Ishikawa (cell line): Measurements from ENCODE around the gene LTC4S.
A peak's percentile ranks its signal among the peaks of the same experiment; 100 is the strongest.

Source experiments
- CEBPB ChIP-seq: IDR thresholded peaks from 2 replicates; pipeline ENCODE4 v1.6.1; 2012
- CREB1 ChIP-seq: IDR thresholded peaks from 2 replicates; pipeline ENCODE4 v1.6.1; 2012; ENCODE audit warnings: low read depth
- EGR1 ChIP-seq: IDR thresholded peaks from 2 replicates; pipeline ENCODE4 v1.6.1; 2012
- EP300 ChIP-seq: IDR thresholded peaks from 2 replicates; pipeline ENCODE4 v1.6.1; 2012; ENCODE audit warnings: borderline replicate concordance
- FOXM1 ChIP-seq: IDR thresholded peaks from 2 replicates; pipeline ENCODE4 v1.6.1; 2012; ENCODE audit warnings: low read depth, borderline replicate concordance
- MAX ChIP-seq: IDR thresholded peaks from 2 replicates; pipeline ENCODE4 v1.6.1; 2012
- NFIC ChIP-seq: IDR thresholded peaks from 2 replicates; pipeline ENCODE4 v1.6.1; 2012
- RAD21 ChIP-seq: IDR thresholded peaks from 2 replicates; pipeline ENCODE4 v1.6.1; 2012; ENCODE audit warnings: low read depth
- TAF1 ChIP-seq: IDR thresholded peaks from 2 replicates; pipeline ENCODE4 v1.6.1; 2012; ENCODE audit warnings: low read depth, mild to moderate bottlenecking
- TCF12 ChIP-seq: IDR thresholded peaks from 2 replicates; pipeline ENCODE4 v1.6.1; 2012; ENCODE audit warnings: low read depth
- TEAD4 ChIP-seq: IDR thresholded peaks from 2 replicates; pipeline ENCODE4 v1.6.1; 2012
- USF1 ChIP-seq: IDR thresholded peaks from 2 replicates; pipeline ENCODE4 v1.6.1; 2012
- YY1 ChIP-seq: IDR thresholded peaks from 2 replicates; pipeline ENCODE4 v1.6.1; 2012; ENCODE audit warnings: low read depth
- ZBTB7A ChIP-seq: IDR thresholded peaks from 2 replicates; pipeline ENCODE4 v1.6.1; 2012; ENCODE audit warnings: low read depth
- TF ChIP-seq, protein P1 (sequence below): IDR thresholded peaks from 2 replicates; pipeline ENCODE4 v1.6.1; 2012; ENCODE audit warnings: low read depth, mild to moderate bottlenecking

Gene LTC4S

GRCh38 chr5:179839328-179840256 lies 45.8 kb downstream of the LTC4S start:
- TF ChIP-seq FOXM1 = no peak
- TF ChIP-seq CEBPB = peak; percentile 24; the same call in 1 of the 2 replicates

- TF ChIP-seq CEBPB = no peak
- TF ChIP-seq TAF1 = no peak
- TF ChIP-seq EGR1 = no peak
- TF ChIP-seq YY1 = no peak
- TF ChIP-seq CREB1 = no peak
These were observed 46.5 kb downstream of the LTC4S start for GRCh38 chr5:179840321-179840720.

DNA sequence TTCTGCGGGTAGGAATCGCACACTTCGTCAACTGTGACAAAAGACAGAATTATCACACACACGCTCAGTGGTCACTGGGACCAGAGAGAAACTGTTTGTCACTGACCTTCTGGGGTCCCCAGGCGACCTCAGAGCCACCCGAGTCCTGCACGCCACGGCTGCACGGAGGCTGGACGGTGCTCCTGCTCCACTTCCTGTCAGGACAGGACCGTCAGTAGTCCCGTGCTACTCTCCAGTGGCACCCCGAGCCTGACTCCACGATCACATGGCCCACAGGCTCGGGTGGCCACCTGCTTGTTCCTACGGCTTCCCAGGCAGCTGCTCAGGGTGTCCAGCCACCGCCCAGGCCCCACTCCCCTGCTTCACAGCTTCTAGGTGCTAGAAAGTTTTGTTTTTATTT lies 47.0 kb downstream of the LTC4S start:
- no peak for TF ChIP-seq MAX
- no peak for TF ChIP-seq RAD21
- TF ChIP-seq EP300 = no peak
- TF ChIP-seq, protein P1, sequence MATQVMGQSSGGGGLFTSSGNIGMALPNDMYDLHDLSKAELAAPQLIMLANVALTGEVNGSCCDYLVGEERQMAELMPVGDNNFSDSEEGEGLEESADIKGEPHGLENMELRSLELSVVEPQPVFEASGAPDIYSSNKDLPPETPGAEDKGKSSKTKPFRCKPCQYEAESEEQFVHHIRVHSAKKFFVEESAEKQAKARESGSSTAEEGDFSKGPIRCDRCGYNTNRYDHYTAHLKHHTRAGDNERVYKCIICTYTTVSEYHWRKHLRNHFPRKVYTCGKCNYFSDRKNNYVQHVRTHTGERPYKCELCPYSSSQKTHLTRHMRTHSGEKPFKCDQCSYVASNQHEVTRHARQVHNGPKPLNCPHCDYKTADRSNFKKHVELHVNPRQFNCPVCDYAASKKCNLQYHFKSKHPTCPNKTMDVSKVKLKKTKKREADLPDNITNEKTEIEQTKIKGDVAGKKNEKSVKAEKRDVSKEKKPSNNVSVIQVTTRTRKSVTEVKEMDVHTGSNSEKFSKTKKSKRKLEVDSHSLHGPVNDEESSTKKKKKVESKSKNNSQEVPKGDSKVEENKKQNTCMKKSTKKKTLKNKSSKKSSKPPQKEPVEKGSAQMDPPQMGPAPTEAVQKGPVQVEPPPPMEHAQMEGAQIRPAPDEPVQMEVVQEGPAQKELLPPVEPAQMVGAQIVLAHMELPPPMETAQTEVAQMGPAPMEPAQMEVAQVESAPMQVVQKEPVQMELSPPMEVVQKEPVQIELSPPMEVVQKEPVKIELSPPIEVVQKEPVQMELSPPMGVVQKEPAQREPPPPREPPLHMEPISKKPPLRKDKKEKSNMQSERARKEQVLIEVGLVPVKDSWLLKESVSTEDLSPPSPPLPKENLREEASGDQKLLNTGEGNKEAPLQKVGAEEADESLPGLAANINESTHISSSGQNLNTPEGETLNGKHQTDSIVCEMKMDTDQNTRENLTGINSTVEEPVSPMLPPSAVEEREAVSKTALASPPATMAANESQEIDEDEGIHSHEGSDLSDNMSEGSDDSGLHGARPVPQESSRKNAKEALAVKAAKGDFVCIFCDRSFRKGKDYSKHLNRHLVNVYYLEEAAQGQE = no peak
- TF ChIP-seq FOXM1 = no peak
- no peak for TF ChIP-seq CEBPB
- no peak for TF ChIP-seq ZBTB7A
- TF ChIP-seq TEAD4 = no peak
- no peak for TF ChIP-seq YY1
- TF ChIP-seq NFIC = no peak
- TF ChIP-seq TCF12 = no peak
- TF ChIP-seq TAF1 = no peak
- TF ChIP-seq EGR1 = no peak
- no peak for TF ChIP-seq USF1
- TF ChIP-seq CREB1 = no peak

GRCh38 chr5:179841621-179842020 lies 47.8 kb downstream of the LTC4S start:
- TF ChIP-seq, protein P1 = no peak
- TF ChIP-seq TAF1 (no peak), EP300 (no peak), EGR1 (no peak), FOXM1 (no peak), NFIC (no peak), TEAD4 (no peak), TCF12 (no peak), USF1 (no peak), ZBTB7A (no peak)
